Osteocyte (in vitro differentiated cells): ENCODE data around the gene CD3G. TPM values are rescaled to one million over a fixed set of nuclear protein-coding genes. Genes with fewer than 3 reads are reported as not detected.
A peak's percentile ranks its signal among the peaks of the same experiment; 100 is the strongest.

Experiments
- DNase-seq: peaks from one replicate; pipeline ENCODE4 v3.0.0; 2021; ENCODE audit warnings: mixed read lengths; ENCODE audit not compliant: unreplicated experiment; ENCODE audit errors: extremely low spot score
- H3K27ac Mint-ChIP-seq: one replicate; pipeline ENCODE4 v1.8.0; 2021; ENCODE audit warnings: mild to moderate bottlenecking, mixed read lengths; ENCODE audit not compliant: unreplicated experiment
- H3K27me3 Mint-ChIP-seq: one replicate; pipeline ENCODE4 v1.8.0; 2021; ENCODE audit warnings: mixed read lengths; ENCODE audit not compliant: unreplicated experiment
- H3K36me3 Mint-ChIP-seq: one replicate; pipeline ENCODE4 v1.8.0; 2021; ENCODE audit warnings: mixed read lengths; ENCODE audit not compliant: unreplicated experiment
- H3K4me1 Mint-ChIP-seq: one replicate; pipeline ENCODE4 v1.8.0; 2021; ENCODE audit warnings: mixed read lengths; ENCODE audit not compliant: unreplicated experiment
- H3K4me3 Mint-ChIP-seq: one replicate; pipeline ENCODE4 v1.8.0; 2021; ENCODE audit warnings: mild to moderate bottlenecking, moderate library complexity, mixed read lengths; ENCODE audit not compliant: unreplicated experiment
- H3K9me3 Mint-ChIP-seq: one replicate; pipeline ENCODE4 v1.8.0; 2021; ENCODE audit warnings: mixed read lengths; ENCODE audit not compliant: unreplicated experiment
- total RNA-seq: library from RNA; stranded (reverse); gene quantifications from 2 replicates; pipeline ENCODE4 v1.2.1, GENCODE V29; 2021
- TF ChIP-seq, protein P1 (sequence below): fragments of 200-600 bp; sonication (generic); IDR thresholded peaks from 2 replicates; pipeline ENCODE4 v1.5.0; 2021; ENCODE audit warnings: antibody characterized with exemption, mild to moderate bottlenecking, moderate library complexity

Gene CD3G
- total RNA-seq, 1 donor from 2014 or later, result not detected

- Mint-ChIP-seq H3K36me3 (peaks cover 48% of the 10 kb centered on the region), H3K9me3 (no peaks in the 10 kb centered on the region), H3K4me3 (no peak overlapping the region), H3K4me1 (no peaks in the 10 kb centered on the region), H3K27me3 (no peaks in the 10 kb centered on the region), H3K27ac (no peak overlapping the region)
- TF ChIP-seq, protein P1, sequence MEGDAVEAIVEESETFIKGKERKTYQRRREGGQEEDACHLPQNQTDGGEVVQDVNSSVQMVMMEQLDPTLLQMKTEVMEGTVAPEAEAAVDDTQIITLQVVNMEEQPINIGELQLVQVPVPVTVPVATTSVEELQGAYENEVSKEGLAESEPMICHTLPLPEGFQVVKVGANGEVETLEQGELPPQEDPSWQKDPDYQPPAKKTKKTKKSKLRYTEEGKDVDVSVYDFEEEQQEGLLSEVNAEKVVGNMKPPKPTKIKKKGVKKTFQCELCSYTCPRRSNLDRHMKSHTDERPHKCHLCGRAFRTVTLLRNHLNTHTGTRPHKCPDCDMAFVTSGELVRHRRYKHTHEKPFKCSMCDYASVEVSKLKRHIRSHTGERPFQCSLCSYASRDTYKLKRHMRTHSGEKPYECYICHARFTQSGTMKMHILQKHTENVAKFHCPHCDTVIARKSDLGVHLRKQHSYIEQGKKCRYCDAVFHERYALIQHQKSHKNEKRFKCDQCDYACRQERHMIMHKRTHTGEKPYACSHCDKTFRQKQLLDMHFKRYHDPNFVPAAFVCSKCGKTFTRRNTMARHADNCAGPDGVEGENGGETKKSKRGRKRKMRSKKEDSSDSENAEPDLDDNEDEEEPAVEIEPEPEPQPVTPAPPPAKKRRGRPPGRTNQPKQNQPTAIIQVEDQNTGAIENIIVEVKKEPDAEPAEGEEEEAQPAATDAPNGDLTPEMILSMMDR, result no peak
- no peak for DNase-seq
Measured at GRCh38 chr11:118374729-118375128, 30.6 kb downstream of the CD3G start.

GRCh38 chr11:118375978-118376377 is 31.8 kb downstream of the CD3G start:
- H3K4me3 Mint-ChIP-seq, result no peak overlapping the region
- H3K9me3 Mint-ChIP-seq, result no peaks in the 10 kb centered on the region
- peak overlapping the region; percentile 28 for H3K27ac Mint-ChIP-seq
- DNase-seq, result no peak
- TF ChIP-seq, protein P1, result no peak
- no peaks in the 10 kb centered on the region for H3K27me3 Mint-ChIP-seq
- H3K4me1 Mint-ChIP-seq, result no peaks in the 10 kb centered on the region
- peaks cover 42% of the 10 kb centered on the region for H3K36me3 Mint-ChIP-seq

- Mint-ChIP-seq H3K27ac (no peak overlapping the region), H3K36me3 (peaks cover 33% of the 10 kb centered on the region)
Measured at GRCh38 chr11:118379497-118379896, 35.4 kb downstream of the CD3G start.

GRCh38 chr11:118380571-118380970 is 36.4 kb downstream of the CD3G start:
- TF ChIP-seq, protein P1, result no peak
- no peak for DNase-seq
- H3K27me3 Mint-ChIP-seq, result no peaks in the 10 kb centered on the region
- peaks cover 37% of the 10 kb centered on the region for H3K36me3 Mint-ChIP-seq
- H3K9me3 Mint-ChIP-seq, result no peaks in the 10 kb centered on the region
- no peak overlapping the region for H3K4me3 Mint-ChIP-seq
- H3K27ac Mint-ChIP-seq, result no peak overlapping the region
- H3K4me1 Mint-ChIP-seq, result no peaks in the 10 kb centered on the region

More at GRCh38 chr11:118379497-118379896, 35.4 kb downstream of the CD3G start:
- TF ChIP-seq, protein P1, result no peak
- DNase-seq, result no peak
- no peaks in the 10 kb centered on the region for H3K4me1 Mint-ChIP-seq
- H3K27me3 Mint-ChIP-seq, result no peaks in the 10 kb centered on the region
- H3K9me3 Mint-ChIP-seq, result no peaks in the 10 kb centered on the region
- no peak overlapping the region for H3K4me3 Mint-ChIP-seq

DNA sequence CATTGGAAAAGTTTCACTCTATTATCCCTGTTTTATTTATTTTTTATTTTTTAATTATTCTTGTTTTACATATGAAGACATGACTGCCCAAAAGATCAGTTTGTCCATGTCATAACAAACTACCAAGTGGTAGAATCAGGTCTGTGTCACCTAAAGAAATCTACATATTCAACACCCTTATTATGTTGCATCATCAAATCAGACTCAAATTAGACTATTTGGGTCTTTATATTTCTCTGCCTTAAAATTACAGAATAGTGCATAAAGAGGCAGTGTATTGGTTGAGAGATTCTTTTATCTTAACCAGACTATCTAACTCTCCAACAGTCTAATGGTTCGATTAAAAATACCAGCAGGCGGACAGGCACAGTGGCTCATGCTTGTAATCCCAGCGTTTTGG is 38.8 kb downstream of the CD3G start:
- H3K9me3 Mint-ChIP-seq, result no peaks in the 10 kb centered on the region
- TF ChIP-seq, protein P1, result no peak
- DNase-seq, result no peak
- no peak overlapping the region for H3K4me3 Mint-ChIP-seq
- H3K4me1 Mint-ChIP-seq, result no peaks in the 10 kb centered on the region
- peaks cover 48% of the 10 kb centered on the region for H3K36me3 Mint-ChIP-seq
- H3K27me3 Mint-ChIP-seq, result no peaks in the 10 kb centered on the region
- no peak overlapping the region for H3K27ac Mint-ChIP-seq
